ENCODE measurements around the gene ENKUR.

The ENKUR gene

GRCh38 chr10:24950439-24950838, 65.5 kb downstream of the ENKUR start:
- DNase-seq (ENCODE audit: low read depth in 2 of 3, low spot score in 2 of 3): no peak

- no peak for DNase-seq (ENCODE audit: low read depth in 2 of 3, low spot score in 2 of 3)
Measured at GRCh38 chr10:24949616-24950015, 66.3 kb downstream of the ENKUR start.

- no peak for DNase-seq (ENCODE audit: low read depth in 2 of 3, low spot score in 2 of 3)
Measured at GRCh38 chr10:24947304-24948097, 68.5 kb downstream of the ENKUR start.

- DNase-seq (ENCODE audit: low read depth in 2 of 3, low spot score in 2 of 3): no peak
Measured at GRCh38 chr10:24944512-24945255, 71.3 kb downstream of the ENKUR start.

GRCh38 chr10:24938525-24938924, 77.4 kb downstream of the ENKUR start:
- DNase-seq (ENCODE audit: low read depth in 2 of 3, low spot score in 2 of 3): no peak

- no peak for DNase-seq (ENCODE audit: low read depth in 2 of 3, low spot score in 2 of 3)
Measured at GRCh38 chr10:24938076-24938475, 77.9 kb downstream of the ENKUR start.

GRCh38 chr10:24935504-24936292, 80.3 kb downstream of the ENKUR start:
- no peak for DNase-seq (ENCODE audit: low read depth in 2 of 3, low spot score in 2 of 3)
